Activated CD4-positive, alpha-beta T cell treated with anti-CD3 and anti-CD28 coated beads, Interleukin-2, amount 10 ng/mL, durations not matched to agents 7 days and 5 days (primary cell): ENCODE data around the gene SMG7. TPM values are rescaled to one million over a fixed set of nuclear protein-coding genes. Genes with fewer than 3 reads are reported as not detected.

Experiments
- CTCF ChIA-PET: fragments of 350-600 bp; sonication (Branson Sonifier 250); formaldehyde crosslinking; loops from one replicate; lab custom pipeline; 2021; ENCODE audit warnings: antibody characterized with exemption; lab: Charles Lee
- POLR2A ChIA-PET: fragments of 350-600 bp; sonication (Branson Sonifier 250); formaldehyde crosslinking; loops from one replicate; lab custom pipeline; 2021; ENCODE audit warnings: antibody characterized with exemption; lab: Charles Lee
- DNase-seq: peaks from one replicate; pipeline ENCODE4 v3.0.0-alpha.2; 2020
- H3K27ac Mint-ChIP-seq: one replicate; pipeline ENCODE4 v1.8.0; 2021; ENCODE audit warnings: mild to moderate bottlenecking, moderate library complexity, mixed read lengths
- H3K27me3 Mint-ChIP-seq: one replicate; pipeline ENCODE4 v1.8.0; 2021; ENCODE audit warnings: mixed read lengths
- H3K36me3 Mint-ChIP-seq: one replicate; pipeline ENCODE4 v1.8.0; 2021; ENCODE audit warnings: low read depth, mixed read lengths
- H3K4me1 Mint-ChIP-seq: one replicate; pipeline ENCODE4 v1.8.0; 2021; ENCODE audit warnings: mixed read lengths
- H3K4me3 Mint-ChIP-seq: one replicate; pipeline ENCODE4 v1.8.0; 2021; ENCODE audit warnings: mild to moderate bottlenecking, moderate library complexity, mixed read lengths
- H3K9me3 Mint-ChIP-seq: one replicate; pipeline ENCODE4 v1.8.0; 2021; ENCODE audit warnings: mixed read lengths
- total RNA-seq, 2 experiments: library from RNA; stranded (reverse); gene quantifications; one replicate each; pipeline ENCODE4 v1.2.3, GENCODE V29; 2021

SMG7 gene
- total RNA-seq, 2 experiments from 2014 or later, result 72.4 to 87.3 TPM

DNA sequence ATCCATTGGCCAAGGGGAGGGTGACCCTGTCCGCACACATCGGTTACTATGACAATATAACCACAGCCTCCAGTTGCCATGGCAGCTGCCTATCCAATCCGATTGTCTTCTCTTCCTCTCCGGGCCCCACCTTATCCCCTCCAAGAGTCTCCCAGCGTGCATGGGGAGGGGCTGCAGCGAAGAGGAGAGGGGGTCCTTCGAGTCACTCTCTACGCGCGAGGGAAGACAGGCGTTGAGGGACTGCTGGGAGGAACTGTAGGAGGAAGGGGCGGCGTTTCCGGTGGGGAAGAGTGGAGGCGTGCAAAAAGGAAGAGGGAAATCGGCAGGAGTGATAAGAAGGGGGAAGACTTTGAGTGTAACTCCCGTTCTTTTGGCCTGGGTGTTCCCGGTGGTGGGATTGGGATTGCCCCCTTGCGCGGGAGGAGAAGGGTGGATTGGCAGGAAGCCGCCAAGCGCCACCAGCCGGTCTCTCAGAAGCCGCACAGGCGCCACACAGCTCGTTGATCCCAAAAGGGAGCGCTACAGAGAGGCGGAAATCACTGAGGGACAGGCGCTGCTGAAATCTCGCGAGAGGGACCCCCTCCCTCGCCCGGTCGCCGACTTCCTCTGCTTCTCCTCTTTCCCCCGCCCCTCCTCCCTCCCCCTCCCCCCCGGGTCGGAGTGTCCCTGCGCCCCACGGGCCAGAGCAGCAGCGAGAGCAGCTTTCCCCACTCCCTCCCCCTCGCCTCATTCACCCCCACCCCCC is 384 bp upstream of the SMG7 start:
- H3K36me3 Mint-ChIP-seq, result peaks cover 16% of the 10 kb centered on the region
- peak overlapping the region; percentile 99 for H3K27ac Mint-ChIP-seq
- peaks cover under 1% of the 10 kb centered on the region for H3K27me3 Mint-ChIP-seq
- POLR2A ChIA-PET, result interaction anchor here (0.8 kb wide), 1 partner anchor 108 kb away, joined by 3 read pairs; no protein-coding TSS in a partner anchor
- DNase-seq, result peak; percentile 97
- no peaks in the 10 kb centered on the region for H3K9me3 Mint-ChIP-seq
- CTCF ChIA-PET, result interaction anchor here (0.6 kb wide), 2 partner anchors 202 to 1684 kb away, joined by 3 read pairs; no protein-coding TSS in a partner anchor
- H3K4me3 Mint-ChIP-seq, result peak overlapping the region; percentile 98
- peaks cover 28% of the 10 kb centered on the region for H3K4me1 Mint-ChIP-seq

DNA sequence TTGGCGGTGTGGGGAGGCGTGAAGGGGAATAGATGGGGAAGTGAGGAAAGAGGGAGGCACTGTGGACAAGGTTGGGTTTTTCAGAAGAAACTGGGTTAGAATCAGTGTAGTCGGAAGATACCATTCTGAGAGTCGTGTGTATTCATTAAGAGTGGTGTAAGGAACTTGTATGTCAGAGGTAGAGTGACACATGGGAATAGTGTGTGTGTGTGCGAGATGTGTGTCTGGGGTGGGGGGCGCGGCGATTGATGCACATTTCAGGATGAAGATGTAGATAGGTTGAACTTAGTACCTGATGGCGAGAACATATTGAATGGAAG is 878 bp downstream of the SMG7 start:
- no peak for DNase-seq

DNA sequence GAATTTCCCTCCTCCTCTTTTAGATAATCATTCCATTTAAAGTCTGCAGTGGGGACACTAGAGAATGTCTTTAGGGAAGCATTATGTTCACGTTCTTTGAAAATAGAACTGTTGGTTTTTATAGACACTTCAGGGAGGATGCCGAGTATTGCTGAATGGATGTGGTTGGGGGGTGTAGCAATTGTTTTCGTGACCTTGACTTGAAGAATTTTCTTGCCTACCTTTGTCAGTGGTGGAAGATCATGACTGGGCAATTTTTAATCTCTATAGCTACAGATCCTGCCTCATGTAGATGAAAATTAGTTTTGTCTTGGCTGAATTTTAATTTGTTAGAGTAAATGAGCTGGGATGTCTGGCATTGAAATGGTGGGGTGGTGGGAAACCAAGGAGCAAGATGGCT is 3.8 kb downstream of the SMG7 start:
- ChIA-PET POLR2A (no interaction called here), CTCF (no interaction called here)
- Mint-ChIP-seq H3K4me1 (peaks cover 49% of the 10 kb centered on the region), H3K27me3 (no peaks in the 10 kb centered on the region), H3K36me3 (peaks cover 33% of the 10 kb centered on the region), H3K27ac (no peak overlapping the region), H3K9me3 (no peaks in the 10 kb centered on the region), H3K4me3 (no peak overlapping the region)
- no peak for DNase-seq

More for the DNA sequence above, 878 bp downstream of the SMG7 start:
- H3K4me3 Mint-ChIP-seq, result peak overlapping the region; percentile 98
- H3K27me3 Mint-ChIP-seq, result no peaks in the 10 kb centered on the region
- H3K27ac Mint-ChIP-seq, result peak overlapping the region; percentile 99
- no peaks in the 10 kb centered on the region for H3K9me3 Mint-ChIP-seq
- POLR2A ChIA-PET, result interaction anchor here (0.7 kb wide), 1 partner anchor 78 kb away, joined by 3 read pairs; no protein-coding TSS in a partner anchor
- H3K36me3 Mint-ChIP-seq, result peaks cover 16% of the 10 kb centered on the region
- CTCF ChIA-PET, result interaction anchor here (0.9 to 1.2 kb wide), 2 partner anchors 105 to 161 kb away, joined by 3 read pairs; no protein-coding TSS in a partner anchor
- peaks cover 33% of the 10 kb centered on the region for H3K4me1 Mint-ChIP-seq

DNA sequence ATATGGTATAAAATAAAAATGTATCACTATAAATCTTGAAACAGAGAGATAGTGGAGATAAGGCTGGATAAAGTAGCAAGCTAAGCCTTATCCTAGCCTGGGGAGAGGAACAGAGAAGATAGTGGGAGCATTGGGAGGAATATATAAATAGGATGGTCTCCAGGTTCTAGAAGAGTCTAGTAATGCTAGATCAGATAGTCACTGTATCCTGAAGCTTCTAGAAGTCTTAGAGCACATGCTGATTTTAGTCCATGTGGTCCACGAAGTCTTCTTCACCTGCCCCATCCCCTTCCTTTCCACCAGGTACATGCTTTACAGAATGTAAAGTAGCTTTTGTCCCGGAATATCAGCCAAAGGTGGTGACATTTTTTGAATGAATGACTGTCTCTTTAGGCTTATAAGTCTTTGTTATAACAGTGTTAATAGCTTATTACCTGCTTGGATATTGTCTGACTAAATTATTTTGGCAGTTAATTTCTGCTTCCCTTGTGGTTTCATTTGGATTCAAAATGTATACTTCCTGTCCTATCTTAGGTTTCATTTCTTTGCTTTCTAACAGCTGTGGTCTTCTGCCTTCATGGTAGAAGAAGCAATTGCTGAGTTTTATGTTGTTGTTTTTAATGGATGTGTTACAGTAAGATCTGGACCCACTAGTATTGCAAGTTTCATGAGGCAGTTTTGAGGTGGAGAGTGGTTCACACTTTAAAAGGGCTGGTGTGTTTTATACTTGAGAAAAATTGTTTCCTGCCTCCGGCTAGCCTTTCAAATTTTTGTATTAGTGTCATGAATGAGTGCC is 5.9 kb downstream of the SMG7 start:
- H3K36me3 Mint-ChIP-seq, result peaks cover 29% of the 10 kb centered on the region
- peak overlapping the region; percentile 94 for H3K27ac Mint-ChIP-seq
- H3K4me1 Mint-ChIP-seq, result peaks cover 63% of the 10 kb centered on the region
- ChIA-PET CTCF (interaction anchor here (1.2 to 1.6 kb wide), 4 partner anchors 17 to 155 kb away, joined by 3 to 7 read pairs (median 4); no protein-coding TSS in a partner anchor), POLR2A (interaction anchor here (1.2 kb wide), 1 partner anchor 156 kb away, joined by 3 read pairs; no protein-coding TSS in a partner anchor)
- no peak for DNase-seq
- peak overlapping the region; percentile 64 for H3K4me3 Mint-ChIP-seq
- H3K9me3 Mint-ChIP-seq, result no peaks in the 10 kb centered on the region
- H3K27me3 Mint-ChIP-seq, result no peaks in the 10 kb centered on the region

DNA sequence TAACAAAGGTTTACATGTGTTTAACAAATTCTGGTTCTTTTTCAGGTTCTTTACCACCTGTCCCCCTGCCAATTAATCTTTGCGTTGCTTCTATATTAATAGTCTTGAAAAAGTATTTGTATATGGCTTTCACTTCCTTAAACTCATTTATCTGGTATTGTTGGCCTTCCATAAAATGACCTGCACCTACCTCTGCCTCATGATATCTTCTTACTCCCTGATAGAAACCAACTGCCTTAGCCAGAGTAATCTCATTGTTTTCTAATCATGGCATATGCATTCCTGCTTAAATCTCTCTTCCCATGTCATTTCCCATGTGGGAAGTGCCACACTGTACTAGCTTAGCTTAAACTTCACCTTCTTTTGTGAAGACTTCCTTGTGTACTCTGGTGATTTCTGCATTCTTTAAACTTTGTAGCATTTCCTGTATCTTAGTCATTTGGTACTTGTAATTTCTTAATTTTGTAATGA is 8.7 kb downstream of the SMG7 start:
- Mint-ChIP-seq H3K36me3 (peaks cover 23% of the 10 kb centered on the region), H3K9me3 (no peaks in the 10 kb centered on the region), H3K4me3 (no peak overlapping the region), H3K4me1 (peaks cover 65% of the 10 kb centered on the region), H3K27ac (peak overlapping the region; percentile 56), H3K27me3 (no peaks in the 10 kb centered on the region)
- no peak for DNase-seq
- CTCF ChIA-PET, result no interaction called here
- POLR2A ChIA-PET, result no interaction called here

DNA sequence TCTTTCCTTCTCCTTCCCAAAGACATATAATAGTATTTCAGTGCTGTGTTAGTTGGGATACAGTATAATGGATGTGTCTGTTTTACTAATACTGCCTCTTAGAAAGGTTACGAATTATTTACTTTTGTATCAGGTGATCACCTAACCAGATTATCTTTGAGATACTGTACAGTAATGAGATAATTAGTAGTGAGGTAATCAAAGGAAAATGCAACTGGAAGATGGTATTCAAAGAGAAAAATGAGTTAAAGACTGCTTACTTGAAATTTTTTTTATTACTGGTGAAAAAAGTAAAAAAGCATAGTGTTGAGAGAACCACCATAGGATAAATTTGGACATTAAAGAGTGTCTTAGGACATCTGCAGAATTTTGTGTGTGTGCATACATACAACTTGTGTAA is 10.9 kb downstream of the SMG7 start:
- Mint-ChIP-seq H3K4me3 (no peak overlapping the region), H3K9me3 (no peaks in the 10 kb centered on the region), H3K27me3 (no peaks in the 10 kb centered on the region), H3K4me1 (peaks cover 78% of the 10 kb centered on the region), H3K27ac (no peak overlapping the region), H3K36me3 (peaks cover 41% of the 10 kb centered on the region)
- DNase-seq, result no peak
- POLR2A ChIA-PET, result no interaction called here
- CTCF ChIA-PET, result no interaction called here

DNA sequence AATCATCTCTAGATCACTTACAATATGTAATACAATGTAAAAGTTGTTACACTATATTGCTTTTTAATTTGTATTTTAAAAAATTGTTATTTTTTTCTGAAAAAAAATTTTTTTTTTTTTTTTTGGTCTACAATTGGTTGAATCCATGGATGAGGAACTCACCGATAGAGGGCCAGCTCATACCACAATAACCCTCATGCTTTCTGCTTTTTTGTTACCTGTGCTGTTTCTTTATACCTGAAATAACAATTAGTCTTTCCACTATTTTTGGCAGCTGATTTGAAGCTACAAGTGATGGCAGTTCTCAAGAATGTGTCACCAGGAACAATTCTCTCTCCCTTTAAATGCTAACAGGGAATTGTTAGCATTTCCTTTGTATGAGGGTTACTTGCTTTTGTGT is 12.0 kb downstream of the SMG7 start:
- Mint-ChIP-seq H3K27ac (no peak overlapping the region), H3K36me3 (peaks cover 42% of the 10 kb centered on the region), H3K9me3 (no peaks in the 10 kb centered on the region), H3K27me3 (no peaks in the 10 kb centered on the region), H3K4me3 (no peak overlapping the region), H3K4me1 (peaks cover 71% of the 10 kb centered on the region)
- no peak for DNase-seq
- CTCF ChIA-PET, result interaction anchor here (0.7 kb wide), 1 partner anchor 102 kb away, joined by 3 read pairs; no protein-coding TSS in a partner anchor
- POLR2A ChIA-PET, result no interaction called here

DNA sequence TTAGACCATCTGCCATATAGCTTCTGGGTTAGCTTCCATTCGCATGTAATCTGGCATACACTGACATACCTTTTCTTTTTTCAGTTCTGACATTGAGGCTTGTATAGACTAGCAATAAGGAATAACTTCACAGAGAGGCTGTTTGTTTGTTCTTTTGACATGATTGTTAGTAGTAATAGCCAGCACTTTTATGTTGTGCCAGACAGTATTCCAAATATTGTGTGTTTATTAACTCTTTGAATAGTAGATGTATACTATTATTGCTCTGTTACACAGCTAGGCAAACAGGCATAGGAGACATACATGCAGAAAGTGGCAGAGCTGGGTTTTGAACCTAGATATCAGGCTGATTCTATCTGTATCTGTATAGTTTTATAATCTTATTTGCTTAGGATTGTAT is 12.6 kb downstream of the SMG7 start:
- H3K4me1 Mint-ChIP-seq, result peaks cover 69% of the 10 kb centered on the region
- no peak for DNase-seq
- no peak overlapping the region for H3K27ac Mint-ChIP-seq
- no peaks in the 10 kb centered on the region for H3K27me3 Mint-ChIP-seq
- H3K9me3 Mint-ChIP-seq, result no peaks in the 10 kb centered on the region
- ChIA-PET CTCF (interaction anchor here (0.7 kb wide), 2 partner anchors 102 to 493 kb away, joined by 3 read pairs; no protein-coding TSS in a partner anchor), POLR2A (no interaction called here)
- H3K36me3 Mint-ChIP-seq, result peaks cover 38% of the 10 kb centered on the region
- H3K4me3 Mint-ChIP-seq, result no peak overlapping the region

DNA sequence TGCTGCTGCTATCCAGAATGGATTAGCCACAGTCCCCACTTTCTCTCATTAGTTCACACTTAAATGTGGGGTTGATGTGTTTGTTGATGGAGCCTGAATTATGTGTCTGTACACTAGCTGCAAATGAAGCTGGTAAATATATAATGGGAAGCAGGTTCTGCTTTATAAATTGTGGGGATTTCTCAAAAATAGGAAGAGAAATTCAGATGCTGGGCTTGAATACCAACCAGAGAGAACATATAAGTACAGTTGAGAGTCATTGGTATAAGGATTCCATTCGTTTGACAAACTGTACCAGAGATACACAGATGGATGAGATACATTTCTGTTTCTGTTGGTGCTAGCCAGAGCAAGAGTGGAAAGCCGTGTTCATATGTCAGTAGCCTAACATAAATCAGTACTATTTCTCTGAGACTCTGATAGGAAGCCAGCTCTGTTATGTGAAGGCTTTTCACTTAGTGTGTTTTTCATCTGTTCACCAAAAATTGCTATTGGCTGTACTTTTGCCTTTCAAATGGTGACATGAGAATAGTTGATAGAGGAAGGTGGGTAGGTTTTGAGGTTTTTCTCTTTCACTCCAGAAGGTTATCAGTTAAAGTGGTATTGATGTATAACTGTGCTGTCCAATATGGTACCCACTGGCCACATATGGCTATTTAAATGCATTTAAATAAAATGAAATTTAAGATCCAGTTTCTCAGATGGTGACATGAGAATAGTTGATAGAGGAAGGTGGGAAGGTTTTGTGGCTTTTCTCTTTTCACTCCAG is 15.6 kb downstream of the SMG7 start:
- H3K36me3 Mint-ChIP-seq, result peaks cover 28% of the 10 kb centered on the region
- H3K27me3 Mint-ChIP-seq, result no peaks in the 10 kb centered on the region
- ChIA-PET CTCF (no interaction called here), POLR2A (no interaction called here)
- no peak for DNase-seq
- H3K27ac Mint-ChIP-seq, result no peak overlapping the region
- no peak overlapping the region for H3K4me3 Mint-ChIP-seq
- peaks cover 49% of the 10 kb centered on the region for H3K4me1 Mint-ChIP-seq
- no peaks in the 10 kb centered on the region for H3K9me3 Mint-ChIP-seq

DNA sequence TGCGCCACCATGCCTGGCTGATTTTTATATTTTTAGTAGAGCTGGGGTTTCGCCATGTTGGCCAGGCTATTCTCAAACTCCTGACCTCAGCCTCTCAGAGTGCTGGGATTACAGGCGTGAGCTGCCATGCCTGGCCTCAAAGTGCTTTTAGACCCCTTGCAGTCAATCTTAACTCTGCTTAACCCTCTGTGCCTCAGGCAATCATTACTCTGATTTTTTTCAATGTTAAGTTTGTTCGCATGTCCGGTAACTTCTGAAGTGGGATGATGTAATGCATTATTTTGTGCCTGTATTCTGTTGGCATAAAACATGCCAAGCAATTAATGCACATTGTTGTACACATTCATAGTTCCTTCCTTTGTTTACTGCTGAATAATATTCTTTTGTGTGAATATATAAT is 18.6 kb downstream of the SMG7 start:
- Mint-ChIP-seq H3K36me3 (peaks cover 29% of the 10 kb centered on the region), H3K27me3 (no peaks in the 10 kb centered on the region), H3K4me1 (peaks cover 51% of the 10 kb centered on the region), H3K9me3 (no peaks in the 10 kb centered on the region), H3K27ac (no peak overlapping the region), H3K4me3 (no peak overlapping the region)
- POLR2A ChIA-PET, result no interaction called here
- no peak for DNase-seq
- CTCF ChIA-PET, result interaction anchor here (0.9 kb wide), 1 partner anchor 17 kb away, joined by 3 read pairs; no protein-coding TSS in a partner anchor

DNA sequence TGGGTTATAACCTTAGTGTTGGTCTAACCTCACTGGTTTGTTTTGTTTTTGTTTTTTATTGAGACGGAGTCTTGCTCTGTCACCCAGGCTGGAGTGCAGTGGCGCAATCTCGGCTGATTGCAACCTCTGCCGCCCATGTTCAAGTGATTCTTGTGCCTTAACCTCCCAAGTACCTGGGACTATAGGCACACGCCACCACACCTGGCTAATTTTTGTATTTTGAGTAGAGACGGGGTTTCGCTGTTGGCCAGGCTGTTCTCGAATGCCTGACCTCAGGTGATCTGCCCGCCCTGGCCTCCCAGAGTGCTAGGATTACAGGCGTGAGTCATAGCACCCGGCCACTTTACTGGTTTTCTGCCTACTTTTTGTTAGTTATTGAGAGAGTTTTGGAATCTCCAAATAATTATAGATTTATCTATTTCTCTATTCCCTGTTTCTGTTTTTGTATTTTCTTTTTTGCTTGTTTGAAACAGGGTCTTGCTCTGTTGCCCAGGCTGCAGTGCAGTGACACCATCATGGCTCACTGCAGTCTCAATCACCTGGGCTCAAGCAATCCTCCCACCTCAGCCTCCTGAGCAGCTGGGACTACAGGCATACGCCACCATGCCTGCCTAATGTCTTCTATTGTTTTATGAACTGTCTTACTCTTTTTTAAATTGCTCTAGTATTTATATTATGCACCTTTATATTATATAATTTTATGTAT is 21.4 kb downstream of the SMG7 start:
- Mint-ChIP-seq H3K9me3 (no peaks in the 10 kb centered on the region), H3K4me3 (no peak overlapping the region), H3K27ac (no peak overlapping the region), H3K36me3 (peaks cover 20% of the 10 kb centered on the region), H3K4me1 (peaks cover 50% of the 10 kb centered on the region), H3K27me3 (no peaks in the 10 kb centered on the region)
- no peak for DNase-seq
- POLR2A ChIA-PET, result no interaction called here
- CTCF ChIA-PET, result interaction anchor here (0.6 to 2.0 kb wide), 2 partner anchors 15 to 26 kb away, joined by 4 to 5 read pairs; no protein-coding TSS in a partner anchor

DNA sequence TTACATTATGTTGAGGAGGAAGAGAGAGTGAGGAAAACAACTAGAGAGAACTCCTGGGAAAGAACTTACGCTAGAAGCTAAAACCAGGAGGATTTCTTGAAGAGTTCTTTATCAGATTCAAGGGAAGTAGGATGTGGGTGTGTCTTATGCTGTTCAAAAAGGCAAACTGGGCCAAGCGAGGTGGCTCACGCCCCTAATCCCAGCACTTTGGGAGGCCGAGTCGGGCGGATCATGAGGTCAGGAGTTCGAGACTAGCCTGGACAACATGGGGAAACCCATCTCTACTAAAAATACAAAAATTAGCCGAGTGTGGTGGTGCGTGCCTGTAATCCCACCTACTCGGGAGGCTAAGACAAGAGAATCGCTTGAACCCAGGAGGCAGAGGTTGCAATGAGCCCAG is 23.1 kb downstream of the SMG7 start:
- ChIA-PET POLR2A (no interaction called here), CTCF (interaction anchor here (2.0 kb wide), 1 partner anchor 17 kb away, joined by 5 read pairs; no protein-coding TSS in a partner anchor)
- Mint-ChIP-seq H3K36me3 (peaks cover 15% of the 10 kb centered on the region), H3K27ac (no peak overlapping the region), H3K27me3 (no peaks in the 10 kb centered on the region), H3K9me3 (no peaks in the 10 kb centered on the region), H3K4me1 (peaks cover 59% of the 10 kb centered on the region), H3K4me3 (no peak overlapping the region)
- DNase-seq, result no peak
